SU-DHL-6 (cell line): ENCODE data around the gene EREG.

Source experiments
- H2AFZ ChIP-seq: fragments of 200-600 bp; sonication (generic); 2 replicates; pipeline ENCODE4 v1.6.1; 2014; ENCODE audit warnings: low read depth, mild to moderate bottlenecking, moderate library complexity, mixed read lengths, antibody characterized with exemption, low read length; ENCODE audit not compliant: severe bottlenecking
- H3F3A ChIP-seq: fragments of 200-600 bp; shearing (Covaris generic); 2 replicates; pipeline ENCODE4 v1.6.0; 2016; ENCODE audit warnings: antibody characterized with exemption, mild to moderate bottlenecking; ENCODE audit not compliant: insufficient read depth
- H3K27ac ChIP-seq: fragments of 200-600 bp; sonication (generic); 2 replicates; pipeline ENCODE4 v1.5.1; 2016; ENCODE audit warnings: low read depth, mild to moderate bottlenecking, low read length, moderate library complexity, mixed read lengths
- H3K27me3 ChIP-seq: fragments of 200-600 bp; sonication (generic), shearing (Covaris generic); 2 replicates; pipeline ENCODE4 v1.6.0; 2014; ENCODE audit warnings: mild to moderate bottlenecking, low read length
- H3K36me3 ChIP-seq: fragments of 200-600 bp; sonication (generic); 2 replicates; pipeline ENCODE4 v1.6.1; 2014; ENCODE audit warnings: mild to moderate bottlenecking, low read length, mixed read lengths
- H3K4me2 ChIP-seq: fragments of 300-600, 200-600 bp; shearing (Covaris generic), sonication (generic); 2 replicates; pipeline ENCODE4 v1.6.0; 2014; ENCODE audit warnings: low read length, low read depth, mild to moderate bottlenecking; ENCODE audit not compliant: poor library complexity, severe bottlenecking
- H3K4me3 ChIP-seq: fragments of 200-600 bp; sonication (generic); 2 replicates; pipeline ENCODE4 v1.5.1; 2014; ENCODE audit warnings: antibody characterized with exemption, low read length, mild to moderate bottlenecking, mixed read lengths; ENCODE audit not compliant: insufficient read depth, poor library complexity, severe bottlenecking
- H3K79me2 ChIP-seq: fragments of 200-600 bp; sonication (generic); 2 replicates; pipeline ENCODE4 v1.6.1; 2014; ENCODE audit warnings: mild to moderate bottlenecking, low read length, moderate library complexity; ENCODE audit not compliant: insufficient read depth
- H3K9ac ChIP-seq: fragments of 200-600 bp; sonication (generic); 2 replicates; pipeline ENCODE4 v1.7.0; 2014; ENCODE audit warnings: mild to moderate bottlenecking, low read length
- H3K9me2 ChIP-seq: fragments of 200-600 bp; sonication (generic); replicated peaks from 2 replicates; pipeline ENCODE4 v1.6.1; 2014; ENCODE audit warnings: low read length; ENCODE audit not compliant: insufficient read depth
- H3K9me3 ChIP-seq: fragments of 200-600 bp; sonication (generic); 2 replicates; pipeline ENCODE4 v1.6.1; 2014; ENCODE audit warnings: low read length, mixed read lengths; ENCODE audit not compliant: insufficient read depth
- H4K20me1 ChIP-seq: fragments of 200-600 bp; sonication (generic); 2 replicates; pipeline ENCODE4 v1.6.1; 2014; ENCODE audit warnings: low read depth, mild to moderate bottlenecking, antibody characterized with exemption, low read length, moderate library complexity, mixed read lengths
- CTCF ChIP-seq: fragments of 200-600 bp; sonication (generic); IDR thresholded peaks from one replicate; pipeline ENCODE4 v1.5.1; 2017; ENCODE audit warnings: antibody characterized with exemption, mild to moderate bottlenecking, low read length, moderate library complexity; ENCODE audit not compliant: insufficient read depth, poor library complexity, severe bottlenecking
- EZH2phosphoT487 ChIP-seq: fragments of 200-600 bp; sonication (generic), shearing (Covaris generic); conservative IDR thresholded peaks from 2 replicates; pipeline ENCODE4 v1.6.1; 2018; ENCODE audit warnings: mild to moderate bottlenecking, antibody characterized with exemption, low read length, moderate library complexity, mixed read lengths

EREG gene

GRCh38 chr4:74353858-74354257 is 11.1 kb upstream of the EREG start:
- Histone ChIP-seq H3K4me3 (no peak overlapping the region), H4K20me1 (no peaks in the 10 kb centered on the region), H3K79me2 (no peaks in the 10 kb centered on the region), H3K4me2 (no peak overlapping the region), H3K36me3 (no peaks in the 10 kb centered on the region), H3K9me2 (no peaks in the 10 kb centered on the region), H3F3A (no peaks in the 10 kb centered on the region), H3K27ac (no peak overlapping the region), H3K9me3 (no peaks in the 10 kb centered on the region), H3K27me3 (no peaks in the 10 kb centered on the region), H3K9ac (no peak overlapping the region), H2AFZ (no peak overlapping the region)
- no peak for TF ChIP-seq EZH2phosphoT487
- TF ChIP-seq CTCF: no peak

- H2AFZ ChIP-seq: no peak overlapping the region
- H3K4me3 ChIP-seq: no peak overlapping the region
- no peak for TF ChIP-seq EZH2phosphoT487
- no peak for TF ChIP-seq CTCF
- H3K79me2 ChIP-seq: no peaks in the 10 kb centered on the region
- H3F3A ChIP-seq: no peaks in the 10 kb centered on the region
- H3K9me2 ChIP-seq: no peaks in the 10 kb centered on the region
- H3K27me3 ChIP-seq: no peaks in the 10 kb centered on the region
- no peaks in the 10 kb centered on the region for H4K20me1 ChIP-seq
- H3K4me2 ChIP-seq: no peak overlapping the region
- H3K9me3 ChIP-seq: no peaks in the 10 kb centered on the region
- H3K9ac ChIP-seq: no peak overlapping the region
- no peaks in the 10 kb centered on the region for H3K36me3 ChIP-seq
- H3K27ac ChIP-seq: no peak overlapping the region
Observed at GRCh38 chr4:74357965-74358364, 7.0 kb upstream of the EREG start.

GRCh38 chr4:74361671-74362070 is 3.3 kb upstream of the EREG start:
- no peak for TF ChIP-seq CTCF
- TF ChIP-seq EZH2phosphoT487: no peak
- Histone ChIP-seq H3K9me2 (no peaks in the 10 kb centered on the region), H3K9ac (no peak overlapping the region), H3K36me3 (no peaks in the 10 kb centered on the region), H3F3A (no peaks in the 10 kb centered on the region), H3K4me2 (no peak overlapping the region), H3K4me3 (no peak overlapping the region), H3K27ac (no peak overlapping the region), H2AFZ (no peak overlapping the region), H3K9me3 (no peaks in the 10 kb centered on the region), H3K27me3 (no peaks in the 10 kb centered on the region), H3K79me2 (no peaks in the 10 kb centered on the region), H4K20me1 (no peaks in the 10 kb centered on the region)

DNA sequence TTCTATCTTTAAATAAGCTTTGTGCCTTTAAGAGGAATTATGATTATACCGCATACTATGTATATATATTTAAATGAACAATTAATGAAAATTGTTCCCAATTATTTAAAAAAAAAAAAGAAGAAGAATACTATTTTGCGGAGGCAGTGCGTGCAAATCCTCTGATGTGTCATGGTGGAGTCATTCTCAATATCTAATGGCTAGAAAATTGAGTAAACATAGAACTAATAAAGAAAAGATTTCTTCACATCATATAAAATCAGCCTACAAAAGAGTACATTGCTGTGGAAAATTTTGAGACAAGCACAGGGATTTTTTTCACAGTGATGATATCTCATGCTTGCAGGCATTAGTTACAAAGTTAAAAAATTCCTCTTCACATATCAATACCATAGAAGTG is 2.6 kb upstream of the EREG start:
- no peaks in the 10 kb centered on the region for H3F3A ChIP-seq
- H3K79me2 ChIP-seq: no peaks in the 10 kb centered on the region
- no peak overlapping the region for H3K4me3 ChIP-seq
- H3K4me2 ChIP-seq: no peak overlapping the region
- H3K9ac ChIP-seq: no peak overlapping the region
- no peaks in the 10 kb centered on the region for H3K9me2 ChIP-seq
- TF ChIP-seq EZH2phosphoT487 (no peak), CTCF (no peak)
- no peaks in the 10 kb centered on the region for H3K36me3 ChIP-seq
- H4K20me1 ChIP-seq: no peaks in the 10 kb centered on the region
- no peak overlapping the region for H3K27ac ChIP-seq
- H3K27me3 ChIP-seq: no peaks in the 10 kb centered on the region
- H3K9me3 ChIP-seq: no peaks in the 10 kb centered on the region
- no peak overlapping the region for H2AFZ ChIP-seq
